Activated T-helper 1 cell treated with anti-CD3 and anti-CD28 coated beads, Interleukin-2, amount 50 U/mL, for 16 hours (primary cell): ENCODE measurements around the gene SH3BGRL2.
"Not testable (repeated sequence)": the region's sequence is repeated elsewhere in the genome, so short reads cannot be mapped to it uniquely, and the experiment has no call there.

ENCODE experiments used
- DNase-seq, 2 donors: peaks; one replicate each; pipeline ENCODE4 v3.0.0-alpha.2; 2020; ENCODE audit warnings: low read depth in 1 of 2, low spot score in 1 of 2

The SH3BGRL2 gene

DNA sequence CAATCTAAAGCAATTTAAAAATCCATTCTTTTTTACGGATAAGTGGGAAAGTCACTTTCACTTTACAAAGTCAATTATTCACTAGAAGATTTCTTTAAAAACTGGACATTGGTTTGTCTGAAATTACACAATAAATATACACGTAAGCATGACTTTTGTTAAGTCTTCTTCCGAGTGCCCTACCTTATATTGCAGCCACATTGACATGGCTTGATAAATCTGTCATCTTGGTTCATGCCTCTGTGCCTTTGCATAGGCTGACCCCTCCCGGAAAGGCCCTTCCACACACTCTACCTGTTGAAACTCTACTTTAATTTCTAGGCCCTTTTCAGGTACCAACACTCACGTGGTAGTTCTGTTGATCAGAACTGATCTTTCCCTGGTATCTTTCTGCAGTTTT lies 104.1 kb downstream of the SH3BGRL2 start:
- no peak for DNase-seq

DNA sequence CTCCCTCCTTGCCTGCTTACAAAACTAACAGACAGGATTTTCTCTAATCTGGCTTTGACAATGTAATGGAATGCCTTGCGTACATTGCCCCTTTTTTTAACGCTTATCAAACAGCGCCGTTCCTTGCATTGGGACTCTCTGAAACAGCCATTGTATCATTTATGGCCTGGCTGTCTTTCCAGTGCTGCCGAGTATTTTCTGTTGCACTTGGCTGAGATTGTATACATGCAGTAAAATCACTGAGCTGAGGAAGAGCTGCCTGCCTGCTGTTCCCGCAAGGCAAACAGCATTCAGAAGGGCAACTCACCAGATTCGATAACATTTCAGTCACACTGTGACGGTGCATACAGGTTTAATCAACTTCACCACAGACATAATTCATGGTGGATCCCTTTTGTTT lies 106.0 kb downstream of the SH3BGRL2 start:
- no peak for DNase-seq

DNA sequence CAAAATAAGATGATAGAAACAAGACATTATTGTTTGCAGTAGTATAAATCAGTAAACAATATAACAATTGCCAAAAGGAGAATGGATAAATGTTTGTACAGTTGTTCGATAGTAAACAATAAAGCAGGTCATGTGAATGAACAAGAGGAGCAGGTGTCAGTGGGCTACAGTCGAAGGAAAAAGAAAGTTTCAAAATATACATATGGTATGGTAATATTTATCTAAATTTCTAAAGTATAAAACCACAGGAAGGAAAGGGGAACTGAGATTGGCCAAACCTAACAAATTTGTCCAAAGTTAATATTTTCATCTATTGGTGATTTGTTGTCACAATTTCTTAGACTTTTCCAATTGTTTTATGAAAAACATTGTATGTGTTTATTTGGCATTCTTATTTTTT lies 110.9 kb downstream of the SH3BGRL2 start:
- DNase-seq, result no peak

DNA sequence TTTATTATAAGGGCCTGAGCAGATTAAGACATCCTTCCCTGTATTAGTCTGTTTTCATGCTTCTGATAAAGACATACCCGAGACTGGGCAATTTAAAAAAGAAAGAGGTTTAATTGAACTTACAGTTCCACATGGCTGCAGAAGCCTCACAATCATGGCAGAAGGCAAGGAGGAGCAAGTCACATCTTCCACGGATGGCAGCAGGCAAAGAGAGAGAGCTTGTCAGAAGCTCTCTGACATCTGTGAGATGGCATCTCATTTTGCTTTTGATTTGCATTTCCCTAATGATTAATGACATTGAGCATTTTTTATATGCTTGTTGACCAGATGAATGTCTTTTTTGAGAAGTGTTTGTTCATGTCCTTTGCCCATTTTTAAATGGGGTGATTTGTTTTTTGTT lies 114.2 kb downstream of the SH3BGRL2 start:
- not testable (repeated sequence) for DNase-seq

- DNase-seq, result not testable (repeated sequence)
These were observed 115.2 kb downstream of the SH3BGRL2 start for GRCh38 chr6:79746325-79746724.

DNA sequence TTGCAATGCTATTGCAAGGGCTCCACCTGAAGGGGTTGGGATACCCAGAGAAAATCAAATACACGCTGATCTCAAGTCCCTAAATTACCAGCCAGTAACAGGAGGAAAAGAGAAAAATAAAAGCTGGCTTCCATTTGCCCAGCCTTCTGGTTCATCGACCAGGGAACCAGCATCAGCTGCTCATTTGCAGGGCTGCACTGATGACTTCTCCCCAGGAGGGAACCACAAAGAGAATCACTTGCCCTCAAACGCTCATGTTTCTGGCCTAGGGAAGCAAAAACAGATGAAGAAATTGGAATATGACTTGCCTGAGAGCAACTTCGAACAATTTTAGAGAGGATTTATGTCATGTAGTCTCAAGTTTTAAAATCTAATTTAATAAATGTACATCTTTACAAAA lies 119.7 kb downstream of the SH3BGRL2 start:
- DNase-seq, result no peak
